Cardiac muscle cell (in vitro differentiated cells and primary cell): ENCODE measurements around the gene VTA1. TPM values are rescaled to one million over a fixed set of nuclear protein-coding genes. Genes with fewer than 3 reads are reported as not detected.
"Not testable (repeated sequence)": the region's sequence is repeated elsewhere in the genome, so short reads cannot be mapped to it uniquely, and the experiment has no call there.

ENCODE experiments used
- DNase-seq, 2 donors: peaks; one replicate each; pipeline versions ENCODE4 v3.0.0 to v3.0.0-alpha.2; 2010 to 2017; ENCODE audit warnings: low read depth in 1 of 2, low spot score in 1 of 2
- H3K27ac ChIP-seq: fragments of 200-600 bp; sonication (generic); 2 replicates; pipeline ENCODE4 v1.5.1; 2016
- H3K27me3 ChIP-seq: fragments of 200-600 bp; sonication (generic); 2 replicates; pipeline ENCODE4 v1.6.0; 2016; ENCODE audit warnings: control low read depth
- H3K36me3 ChIP-seq: fragments of 200-600 bp; sonication (generic); 2 replicates; pipeline ENCODE4 v1.5.1; 2016; ENCODE audit warnings: control low read depth
- H3K4me1 ChIP-seq: fragments of 200-600 bp; sonication (generic); 2 replicates; pipeline ENCODE4 v1.8.1; 2017; ENCODE audit warnings: low read depth, mild to moderate bottlenecking, mixed run types
- H3K4me3 ChIP-seq: fragments of 200-600 bp; sonication (generic); 2 replicates; pipeline ENCODE4 v1.5.1; 2016; ENCODE audit warnings: mild to moderate bottlenecking
- H3K9me3 ChIP-seq: fragments of 200-600 bp; sonication (generic); 2 replicates; pipeline ENCODE4 v1.5.1; 2017; ENCODE audit warnings: low read depth, mild to moderate bottlenecking, control low read depth
- polyA plus RNA-seq: library from polyadenylated mRNA; unstranded; fragments of >200 nt; fragmentation: Nextera tagmentation; extraction: Ambion mirVana; gene quantifications from 2 replicates; pipeline ENCODE4 v1.2.1, GENCODE V29; 2016
- total RNA-seq: library from RNA; depleted of rRNA; stranded (reverse); fragments of >200 nt; gene quantifications from 2 replicates; pipeline ENCODE4 v1.2.3, GENCODE V29; 2016
- TF ChIP-seq, protein P1 (sequence below): IDR thresholded peaks from 2 replicates; pipeline ENCODE4 v1.5.1; 2012; ENCODE audit warnings: low read depth, mild to moderate bottlenecking, low read length

Gene VTA1
- total and polyA plus RNA-seq, 2 experiments from 2014 or later = 44.0 to 93.0 TPM

GRCh38 chr6:142218446-142218845 is 71.4 kb downstream of the VTA1 start:
- Histone ChIP-seq H3K27ac (no peak overlapping the region), H3K27me3 (no peaks in the 10 kb centered on the region), H3K4me1 (peaks cover 7% of the 10 kb centered on the region), H3K4me3 (no peak overlapping the region), H3K36me3 (no peaks in the 10 kb centered on the region), H3K9me3 (no peaks in the 10 kb centered on the region)
- DNase-seq = peak in 1 of 2 donors; percentile 18
- TF ChIP-seq, protein P1, sequence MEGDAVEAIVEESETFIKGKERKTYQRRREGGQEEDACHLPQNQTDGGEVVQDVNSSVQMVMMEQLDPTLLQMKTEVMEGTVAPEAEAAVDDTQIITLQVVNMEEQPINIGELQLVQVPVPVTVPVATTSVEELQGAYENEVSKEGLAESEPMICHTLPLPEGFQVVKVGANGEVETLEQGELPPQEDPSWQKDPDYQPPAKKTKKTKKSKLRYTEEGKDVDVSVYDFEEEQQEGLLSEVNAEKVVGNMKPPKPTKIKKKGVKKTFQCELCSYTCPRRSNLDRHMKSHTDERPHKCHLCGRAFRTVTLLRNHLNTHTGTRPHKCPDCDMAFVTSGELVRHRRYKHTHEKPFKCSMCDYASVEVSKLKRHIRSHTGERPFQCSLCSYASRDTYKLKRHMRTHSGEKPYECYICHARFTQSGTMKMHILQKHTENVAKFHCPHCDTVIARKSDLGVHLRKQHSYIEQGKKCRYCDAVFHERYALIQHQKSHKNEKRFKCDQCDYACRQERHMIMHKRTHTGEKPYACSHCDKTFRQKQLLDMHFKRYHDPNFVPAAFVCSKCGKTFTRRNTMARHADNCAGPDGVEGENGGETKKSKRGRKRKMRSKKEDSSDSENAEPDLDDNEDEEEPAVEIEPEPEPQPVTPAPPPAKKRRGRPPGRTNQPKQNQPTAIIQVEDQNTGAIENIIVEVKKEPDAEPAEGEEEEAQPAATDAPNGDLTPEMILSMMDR = no peak

- H3K27ac ChIP-seq = peak overlapping the region; percentile 15
- peaks cover 7% of the 10 kb centered on the region for H3K4me1 ChIP-seq
- no peak for DNase-seq
- H3K27me3 ChIP-seq = no peaks in the 10 kb centered on the region
- no peaks in the 10 kb centered on the region for H3K9me3 ChIP-seq
- no peak overlapping the region for H3K4me3 ChIP-seq
- TF ChIP-seq, protein P1 = no peak
- no peaks in the 10 kb centered on the region for H3K36me3 ChIP-seq
Observed at GRCh38 chr6:142222022-142222421, 75.0 kb downstream of the VTA1 start.

DNA sequence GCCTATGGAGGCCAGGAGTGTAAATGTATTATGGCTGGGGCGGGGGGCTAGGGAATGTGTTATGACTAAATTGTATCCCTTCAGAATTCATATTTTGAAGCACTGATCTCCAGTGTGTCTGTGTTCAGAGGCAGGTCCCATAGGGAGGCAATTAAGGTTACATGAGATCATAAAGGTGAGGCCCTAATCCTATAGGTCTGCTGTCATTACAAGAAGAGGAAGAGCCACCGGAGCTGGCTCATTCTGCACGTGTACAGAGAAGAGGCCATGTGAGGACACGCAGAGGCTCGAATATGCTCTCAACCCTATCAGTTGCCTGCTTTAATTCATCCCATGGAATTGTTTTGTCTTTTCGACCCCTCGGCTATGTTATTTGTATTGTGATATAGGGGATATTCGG is 76.9 kb downstream of the VTA1 start:
- Histone ChIP-seq H3K4me1 (no peaks in the 10 kb centered on the region), H3K9me3 (no peaks in the 10 kb centered on the region), H3K27me3 (no peaks in the 10 kb centered on the region), H3K27ac (no peak overlapping the region), H3K36me3 (no peaks in the 10 kb centered on the region), H3K4me3 (no peak overlapping the region)
- TF ChIP-seq, protein P1 = no peak
- no peak for DNase-seq

DNA sequence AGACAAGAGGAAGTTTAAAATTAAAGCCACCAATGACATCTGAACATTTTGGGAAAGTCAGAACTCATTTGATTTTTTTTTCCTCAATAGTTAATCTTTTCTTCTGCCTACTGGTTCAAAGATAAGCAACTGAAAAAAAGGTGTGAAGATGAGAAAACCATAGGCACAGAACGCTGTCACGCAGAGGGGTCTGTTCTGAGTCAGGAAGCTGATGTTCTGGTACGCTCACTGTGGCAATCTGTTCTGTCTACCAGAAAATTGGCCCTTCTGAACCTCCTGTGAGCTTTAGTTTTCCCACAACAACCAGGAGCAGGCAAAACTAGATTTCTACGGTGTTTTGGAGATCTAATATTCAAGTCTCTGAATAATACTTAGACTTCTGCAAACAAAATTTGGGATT is 78.1 kb downstream of the VTA1 start:
- TF ChIP-seq, protein P1 = no peak

DNA sequence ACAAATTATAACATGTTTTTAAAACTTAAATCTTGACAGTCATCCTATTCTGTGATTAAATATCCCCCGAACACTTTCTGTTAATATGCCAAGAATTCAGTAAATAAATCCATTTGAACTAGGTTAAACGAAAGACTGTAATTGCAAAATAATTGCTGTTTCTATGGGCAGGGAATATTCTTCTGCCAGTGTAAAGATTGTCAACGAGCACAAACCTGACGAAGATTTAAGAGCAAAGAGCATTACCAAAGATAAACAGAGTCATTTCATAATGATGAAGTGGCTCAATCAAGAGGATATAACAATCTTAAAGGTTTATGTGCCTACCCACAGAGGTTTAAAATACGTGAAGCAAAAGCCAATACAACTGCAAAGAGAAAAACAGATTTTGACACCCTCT is 78.5 kb downstream of the VTA1 start:
- H3K4me1 ChIP-seq = no peaks in the 10 kb centered on the region
- H3K4me3 ChIP-seq = no peak overlapping the region
- DNase-seq = no peak
- TF ChIP-seq, protein P1 = no peak
- no peaks in the 10 kb centered on the region for H3K9me3 ChIP-seq
- H3K27ac ChIP-seq = no peak overlapping the region
- H3K27me3 ChIP-seq = no peaks in the 10 kb centered on the region
- no peaks in the 10 kb centered on the region for H3K36me3 ChIP-seq

More for the DNA sequence above, 78.1 kb downstream of the VTA1 start:
- Histone ChIP-seq H3K9me3 (no peaks in the 10 kb centered on the region), H3K4me1 (no peaks in the 10 kb centered on the region), H3K27ac (no peak overlapping the region), H3K4me3 (no peak overlapping the region), H3K27me3 (no peaks in the 10 kb centered on the region), H3K36me3 (no peaks in the 10 kb centered on the region)
- DNase-seq = no peak

- H3K27ac ChIP-seq = no peak overlapping the region
- no peaks in the 10 kb centered on the region for H3K36me3 ChIP-seq
- no peak overlapping the region for H3K4me3 ChIP-seq
- DNase-seq = no peak
- no peaks in the 10 kb centered on the region for H3K27me3 ChIP-seq
- no peaks in the 10 kb centered on the region for H3K9me3 ChIP-seq
- H3K4me1 ChIP-seq = no peaks in the 10 kb centered on the region
- TF ChIP-seq, protein P1 = no peak
Observed at GRCh38 chr6:142226731-142227130, 79.7 kb downstream of the VTA1 start.

DNA sequence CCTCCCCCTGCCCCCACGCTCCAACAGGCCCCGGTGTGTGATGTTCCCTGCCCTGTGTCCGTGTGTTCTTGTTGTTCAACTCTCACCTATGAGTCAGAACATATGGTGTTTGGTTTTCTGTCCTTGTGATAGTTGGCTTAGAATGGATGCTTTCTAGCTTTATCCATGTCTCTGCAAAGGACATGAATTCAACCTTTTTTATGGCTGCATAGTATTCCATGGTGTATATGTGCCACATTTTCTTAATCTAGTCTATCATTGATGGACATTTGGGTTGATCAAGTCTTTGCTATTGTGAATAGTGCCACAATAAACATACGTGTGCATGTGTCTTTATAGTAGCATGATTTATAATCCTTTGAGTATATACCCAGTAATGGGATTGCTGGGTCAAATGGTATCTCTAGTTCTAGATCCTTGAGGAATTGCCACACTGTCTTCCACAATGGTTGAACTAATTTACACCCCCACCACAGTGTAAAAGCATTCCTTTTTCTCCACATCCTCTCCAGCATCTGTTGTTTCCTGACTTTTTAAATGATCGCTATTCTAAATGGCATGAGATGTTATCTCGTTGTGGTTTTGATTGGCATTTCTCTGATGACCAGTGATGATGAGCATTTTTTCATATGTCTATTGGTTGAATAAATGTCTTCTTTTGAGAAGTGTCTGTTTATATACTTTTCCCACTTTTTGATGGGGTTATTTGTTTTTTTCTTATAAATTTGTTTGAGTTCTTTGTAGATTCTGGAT is 82.6 kb downstream of the VTA1 start:
- not testable (repeated sequence) for DNase-seq, H3K27me3 ChIP-seq, H3K4me1 ChIP-seq, H3K36me3 ChIP-seq, H3K27ac ChIP-seq, H3K9me3 ChIP-seq, H3K4me3 ChIP-seq
